ENCODE data around the gene ATXN1.
A peak's percentile ranks its signal among the peaks of the same experiment; 100 is the strongest.

Gene ATXN1

DNA sequence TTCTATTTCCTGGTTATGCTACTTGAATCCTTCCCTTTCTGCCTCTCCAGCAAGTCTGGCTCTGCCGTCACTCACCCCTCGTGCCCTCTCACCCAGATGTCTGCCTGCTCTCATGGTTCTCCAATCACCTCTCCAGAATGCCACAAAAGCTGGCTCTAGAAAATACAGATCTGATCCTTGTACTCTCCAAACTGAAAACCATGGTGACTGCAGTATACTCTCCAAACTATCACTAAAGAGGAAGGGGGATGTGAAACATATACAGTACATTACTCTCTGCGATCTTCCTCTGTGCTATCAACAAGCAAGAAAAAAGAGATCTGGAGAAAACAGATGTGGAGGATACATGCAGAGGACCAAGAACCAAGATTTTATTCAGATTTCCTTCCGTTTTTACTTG lies 91.1 kb downstream of the ATXN1 start:
- Mint-ChIP-seq H3K27ac (no peak overlapping the region), H3K4me3 (no peak overlapping the region), H3K27me3 (ENCODE audit: low read depth, poor library complexity) (no peaks in the 10 kb centered on the region), H3K36me3 (ENCODE audit: low read depth) (no peaks in the 10 kb centered on the region), H3K9me3 (no peaks in the 10 kb centered on the region), H3K4me1 (peaks cover 18% of the 10 kb centered on the region)
- DNase-seq: no peak
- TF ChIP-seq, protein P1, sequence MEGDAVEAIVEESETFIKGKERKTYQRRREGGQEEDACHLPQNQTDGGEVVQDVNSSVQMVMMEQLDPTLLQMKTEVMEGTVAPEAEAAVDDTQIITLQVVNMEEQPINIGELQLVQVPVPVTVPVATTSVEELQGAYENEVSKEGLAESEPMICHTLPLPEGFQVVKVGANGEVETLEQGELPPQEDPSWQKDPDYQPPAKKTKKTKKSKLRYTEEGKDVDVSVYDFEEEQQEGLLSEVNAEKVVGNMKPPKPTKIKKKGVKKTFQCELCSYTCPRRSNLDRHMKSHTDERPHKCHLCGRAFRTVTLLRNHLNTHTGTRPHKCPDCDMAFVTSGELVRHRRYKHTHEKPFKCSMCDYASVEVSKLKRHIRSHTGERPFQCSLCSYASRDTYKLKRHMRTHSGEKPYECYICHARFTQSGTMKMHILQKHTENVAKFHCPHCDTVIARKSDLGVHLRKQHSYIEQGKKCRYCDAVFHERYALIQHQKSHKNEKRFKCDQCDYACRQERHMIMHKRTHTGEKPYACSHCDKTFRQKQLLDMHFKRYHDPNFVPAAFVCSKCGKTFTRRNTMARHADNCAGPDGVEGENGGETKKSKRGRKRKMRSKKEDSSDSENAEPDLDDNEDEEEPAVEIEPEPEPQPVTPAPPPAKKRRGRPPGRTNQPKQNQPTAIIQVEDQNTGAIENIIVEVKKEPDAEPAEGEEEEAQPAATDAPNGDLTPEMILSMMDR (IDR thresholded peaks at IDR 0.05): no peak

DNA sequence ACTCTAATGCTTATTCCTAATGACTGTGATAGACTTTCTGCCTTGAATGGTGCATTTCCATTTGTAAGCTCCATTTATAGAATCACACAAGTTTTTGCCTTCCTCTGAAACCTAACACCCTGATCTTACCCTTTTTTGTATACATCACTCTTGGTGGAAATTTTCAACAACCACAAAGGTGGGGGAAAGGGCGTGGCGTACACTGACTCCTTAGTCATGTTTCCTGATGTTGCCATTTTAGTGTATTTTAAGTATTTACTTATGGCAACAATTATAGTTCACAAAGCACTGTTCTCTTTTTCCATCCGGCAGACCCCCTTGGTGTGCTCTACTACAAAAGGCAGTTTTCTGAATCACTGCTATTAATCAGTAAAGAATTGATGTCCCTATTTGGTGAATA lies 92.0 kb downstream of the ATXN1 start:
- no peaks in the 10 kb centered on the region for H3K36me3 Mint-ChIP-seq (ENCODE audit: low read depth)
- H3K27ac Mint-ChIP-seq: no peak overlapping the region
- DNase-seq: no peak
- TF ChIP-seq, protein P1 (IDR thresholded peaks at IDR 0.05): no peak
- no peaks in the 10 kb centered on the region for H3K9me3 Mint-ChIP-seq
- H3K4me1 Mint-ChIP-seq: peaks cover 15% of the 10 kb centered on the region
- H3K27me3 Mint-ChIP-seq (ENCODE audit: low read depth, poor library complexity): no peaks in the 10 kb centered on the region
- H3K4me3 Mint-ChIP-seq: no peak overlapping the region

DNA sequence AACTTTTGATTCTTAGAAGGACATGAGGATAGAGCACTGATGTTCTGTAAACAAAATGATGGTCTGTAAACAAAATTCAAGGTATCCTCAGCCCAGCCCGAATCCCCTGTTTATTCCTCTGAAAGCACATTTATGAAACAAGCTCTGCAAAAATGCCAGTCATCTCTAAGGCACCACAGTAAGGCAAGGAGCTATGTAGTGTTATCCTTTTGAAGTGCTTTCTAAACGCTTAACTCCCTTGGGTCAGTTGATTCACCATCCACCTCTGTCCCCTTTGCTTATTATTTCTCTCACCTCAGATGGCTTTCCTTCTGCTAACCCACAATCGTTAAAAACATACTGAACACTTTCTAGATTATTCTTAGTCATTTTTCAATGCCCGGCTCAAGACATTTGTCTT lies 93.8 kb downstream of the ATXN1 start:
- Mint-ChIP-seq H3K27me3 (ENCODE audit: low read depth, poor library complexity) (no peaks in the 10 kb centered on the region), H3K27ac (peak overlapping the region; percentile 1), H3K36me3 (ENCODE audit: low read depth) (no peaks in the 10 kb centered on the region), H3K9me3 (no peaks in the 10 kb centered on the region), H3K4me1 (peaks cover 9% of the 10 kb centered on the region), H3K4me3 (no peak overlapping the region)
- TF ChIP-seq, protein P1 (IDR thresholded peaks at IDR 0.05): no peak
- DNase-seq: no peak

DNA sequence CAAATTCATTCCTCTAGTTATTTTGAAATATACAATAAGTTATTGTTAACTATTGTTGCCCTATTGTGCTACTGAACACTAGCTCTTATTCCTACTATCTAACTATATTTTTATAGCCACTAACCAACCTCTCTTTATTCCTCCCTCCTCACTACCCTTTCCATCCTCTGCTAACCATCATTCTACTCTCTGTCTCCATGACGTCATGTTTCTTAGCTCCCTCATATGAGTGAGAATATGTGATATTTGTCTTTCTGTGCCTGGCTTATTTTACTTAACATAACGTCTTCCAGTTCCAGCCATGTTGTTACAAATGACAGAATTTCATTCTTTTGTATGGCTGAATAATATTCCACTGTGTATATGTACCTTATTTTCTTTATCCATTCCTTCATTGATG lies 95.3 kb downstream of the ATXN1 start:
- Mint-ChIP-seq H3K27ac (peak overlapping the region; percentile 56), H3K4me1 (peaks cover 5% of the 10 kb centered on the region), H3K9me3 (peaks cover 10% of the 10 kb centered on the region), H3K4me3 (no peak overlapping the region), H3K27me3 (ENCODE audit: low read depth, poor library complexity) (no peaks in the 10 kb centered on the region), H3K36me3 (ENCODE audit: low read depth) (peaks cover 6% of the 10 kb centered on the region)
- DNase-seq: no peak
- TF ChIP-seq, protein P1 (IDR thresholded peaks at IDR 0.05): no peak

DNA sequence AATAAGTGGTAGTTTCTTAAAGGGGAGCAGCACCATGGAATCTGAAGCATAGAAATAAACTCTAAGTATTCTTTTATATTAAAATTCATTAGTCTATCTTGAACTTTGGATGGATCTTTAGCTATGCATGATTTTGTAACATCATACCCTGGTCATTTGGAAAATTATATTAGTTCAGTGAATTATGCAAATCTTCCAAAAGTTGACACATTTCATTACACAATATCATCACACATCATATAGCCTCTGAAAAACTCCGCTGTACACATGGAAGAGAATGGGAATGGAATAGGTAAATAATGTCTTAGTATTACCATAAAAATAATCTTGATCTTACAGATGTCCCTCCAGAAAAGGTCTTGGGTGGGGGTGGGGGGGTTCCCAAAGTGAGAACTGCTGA lies 96.1 kb downstream of the ATXN1 start:
- Mint-ChIP-seq H3K9me3 (peaks cover 13% of the 10 kb centered on the region), H3K27ac (no peak overlapping the region), H3K4me3 (no peak overlapping the region), H3K27me3 (ENCODE audit: low read depth, poor library complexity) (no peaks in the 10 kb centered on the region), H3K36me3 (ENCODE audit: low read depth) (peaks cover 6% of the 10 kb centered on the region), H3K4me1 (peaks cover 3% of the 10 kb centered on the region)
- TF ChIP-seq, protein P1 (IDR thresholded peaks at IDR 0.05): no peak
- DNase-seq: no peak

DNA sequence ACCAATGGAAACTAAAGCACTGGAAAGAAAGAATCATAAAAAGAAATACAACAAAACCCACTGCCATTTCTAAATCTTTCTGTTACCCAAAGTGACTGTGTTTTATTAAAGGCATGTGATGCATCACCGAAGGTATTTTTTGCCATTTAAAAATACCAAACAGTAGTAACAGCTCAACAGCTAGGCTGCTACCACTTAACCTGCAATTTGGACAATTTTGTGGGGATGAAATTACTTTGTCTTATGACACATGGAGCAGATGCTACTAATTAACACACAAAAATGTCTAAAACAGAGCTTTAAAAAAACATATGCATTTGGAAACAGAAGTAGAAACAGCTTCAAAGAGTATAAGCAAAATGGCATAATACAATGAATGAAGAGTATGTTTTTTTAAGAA lies 97.4 kb downstream of the ATXN1 start:
- no peaks in the 10 kb centered on the region for H3K27me3 Mint-ChIP-seq (ENCODE audit: low read depth, poor library complexity)
- TF ChIP-seq, protein P1 (IDR thresholded peaks at IDR 0.05): no peak
- no peak for DNase-seq
- peaks cover 6% of the 10 kb centered on the region for H3K36me3 Mint-ChIP-seq (ENCODE audit: low read depth)
- no peak overlapping the region for H3K4me3 Mint-ChIP-seq
- peaks cover 13% of the 10 kb centered on the region for H3K9me3 Mint-ChIP-seq
- H3K27ac Mint-ChIP-seq: no peak overlapping the region
- peaks cover 7% of the 10 kb centered on the region for H3K4me1 Mint-ChIP-seq
